K562 treated with DMSO at 1 percent for 24 hours (cell line): ENCODE measurements around the gene DEGS1. TPM values are rescaled to one million over a fixed set of nuclear protein-coding genes. Genes with fewer than 3 reads are reported as not detected.

Source experiments
- total RNA-seq: library from RNA; unstranded; fragments of 300-600 nt; gene quantifications from 2 replicates; pipeline ENCODE4 v1.2.3, GENCODE V29; 2022; ENCODE audit warnings: low read depth; ENCODE audit not compliant: insufficient read depth

The DEGS1 gene
- total RNA-seq, result 57.0 and 60.0 TPM in 2 replicates

GRCh38 chr1:224182866-224183590 is at the start of gene DEGS1:
DEGS1 (plus strand) TSS chr1:224183240; CDS start chr1:224183337, 97 bp downstream.

Other genes with a start within 250 kb of the DEGS1 start
- 12.4 and 15.6 TPM in 2 replicates for gene FBXO28, start 69.1 kb upstream of the DEGS1 start, total RNA-seq
- 23.7 and 29.5 TPM in 2 replicates for gene NVL, start 146.9 kb downstream of the DEGS1 start, total RNA-seq
- 37.0 and 40.0 TPM in 2 replicates for gene CNIH4, start 173.6 kb downstream of the DEGS1 start, total RNA-seq